G401.6 (cell line): Measurements from ENCODE around the gene COL4A5.
"Not testable (repeated sequence)": the region's sequence is repeated elsewhere in the genome, so short reads cannot be mapped to it uniquely, and the experiment has no call there.

Source experiments
- FAIRE-seq: peaks from 2 replicates; lab custom pipeline; 2012; peaks lifted over from hg19 to GRCh38; lab: Jason Lieb, UNC

Gene COL4A5

GRCh38 chrX:108439426-108439942 is at the start of gene COL4A5:
Gene COL4A5, plus strand, starts transcription at chrX:108439838. Its CDS starts 288 bp downstream, at chrX:108440126.
- no peak for FAIRE-seq

DNA sequence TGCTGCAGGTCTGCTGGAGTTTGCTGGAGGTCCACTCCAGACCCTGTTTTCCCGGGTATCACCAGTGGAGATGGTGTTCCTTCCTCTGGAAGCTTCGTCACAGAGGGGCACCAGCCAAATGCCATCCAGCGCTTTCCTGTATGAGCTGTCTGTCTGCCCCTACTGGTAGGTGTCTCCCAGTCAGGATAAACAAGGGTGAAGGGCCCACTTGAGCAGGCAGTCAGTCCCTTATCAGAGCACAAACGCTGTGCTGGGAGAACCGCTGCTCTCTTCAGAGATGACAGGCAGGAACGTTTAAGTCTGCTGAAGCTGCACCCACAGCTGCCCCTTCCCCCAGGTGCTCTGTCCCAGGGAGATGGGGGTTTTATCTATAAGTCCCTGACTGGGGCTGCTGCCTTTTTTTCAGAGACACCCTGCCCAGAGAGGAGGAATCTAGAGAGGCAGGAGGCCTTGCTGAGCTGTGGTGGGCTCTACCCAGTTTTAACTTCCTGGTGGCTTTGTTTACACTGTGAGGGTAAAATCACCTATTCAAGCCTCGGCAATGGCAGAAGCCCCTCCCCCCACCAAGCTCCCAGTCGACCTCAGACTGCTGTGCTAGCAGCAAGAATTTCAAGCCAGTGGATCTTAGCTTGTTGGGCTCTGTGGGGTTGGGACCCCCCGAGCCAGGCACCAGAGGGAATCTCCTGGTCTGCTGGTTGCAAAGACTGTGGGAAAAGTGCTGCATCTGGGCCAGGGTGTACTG is 48.5 kb upstream of the COL4A5 start:
- FAIRE-seq: not testable (repeated sequence)

- FAIRE-seq: no peak
Measured at GRCh38 chrX:108396188-108396891, 43.3 kb upstream of the COL4A5 start.

DNA sequence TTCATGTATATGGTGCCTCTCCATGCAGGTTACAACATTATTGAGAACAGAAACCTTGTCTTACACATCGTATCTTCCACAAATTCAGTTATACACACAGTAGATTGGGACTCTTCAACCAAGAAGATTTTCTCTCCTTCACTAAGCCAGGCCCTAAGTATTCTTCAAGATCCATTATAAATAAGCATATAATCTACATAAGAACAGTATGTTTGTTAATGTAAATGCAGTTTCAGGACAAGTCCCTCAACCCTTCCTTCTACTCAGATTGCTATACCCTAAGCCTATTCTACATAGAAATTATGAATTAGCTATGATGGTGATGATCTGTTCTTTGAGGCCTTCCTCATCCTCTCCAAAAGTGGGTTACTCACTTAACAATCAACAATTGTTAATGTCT is 42.7 kb upstream of the COL4A5 start:
- FAIRE-seq: no peak

- no peak for FAIRE-seq
Measured at GRCh38 chrX:108397627-108398391, 41.8 kb upstream of the COL4A5 start.

DNA sequence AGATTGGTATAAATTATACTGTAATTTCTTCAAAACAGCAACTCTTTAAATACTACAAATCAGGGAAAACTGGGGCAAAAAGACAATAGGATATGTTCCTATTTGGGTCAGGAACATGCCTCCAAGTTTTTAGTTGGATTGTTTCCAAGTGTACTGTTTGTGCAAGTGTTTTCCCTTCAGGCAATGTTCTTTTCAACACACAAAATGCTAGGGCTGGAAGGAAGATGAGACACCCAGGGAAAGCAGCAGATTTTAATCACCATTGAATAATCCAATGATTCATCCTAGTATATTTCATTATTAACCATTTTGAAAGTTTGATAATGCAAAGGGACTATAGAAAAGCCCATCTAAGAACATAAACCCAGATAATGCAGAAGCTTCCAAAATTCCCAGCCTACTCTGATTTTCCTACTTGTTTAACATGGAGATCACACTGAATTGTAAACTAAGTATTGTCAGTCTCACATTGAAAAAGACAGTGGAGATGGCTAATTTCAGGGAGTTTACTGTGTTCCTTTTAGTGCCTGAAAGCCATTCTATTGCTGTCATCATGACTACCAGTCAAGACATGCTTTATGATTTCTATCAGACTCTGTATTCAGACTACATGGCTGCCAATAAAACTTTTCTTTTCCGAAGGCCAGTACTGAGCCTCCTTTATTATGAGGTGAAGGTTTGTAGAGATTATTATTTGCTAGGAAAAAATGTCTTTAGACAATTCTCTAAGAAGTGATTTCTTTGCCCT is 40.0 kb upstream of the COL4A5 start:
- FAIRE-seq: no peak

GRCh38 chrX:108412783-108413182 is 26.9 kb upstream of the COL4A5 start:
- FAIRE-seq: no peak

DNA sequence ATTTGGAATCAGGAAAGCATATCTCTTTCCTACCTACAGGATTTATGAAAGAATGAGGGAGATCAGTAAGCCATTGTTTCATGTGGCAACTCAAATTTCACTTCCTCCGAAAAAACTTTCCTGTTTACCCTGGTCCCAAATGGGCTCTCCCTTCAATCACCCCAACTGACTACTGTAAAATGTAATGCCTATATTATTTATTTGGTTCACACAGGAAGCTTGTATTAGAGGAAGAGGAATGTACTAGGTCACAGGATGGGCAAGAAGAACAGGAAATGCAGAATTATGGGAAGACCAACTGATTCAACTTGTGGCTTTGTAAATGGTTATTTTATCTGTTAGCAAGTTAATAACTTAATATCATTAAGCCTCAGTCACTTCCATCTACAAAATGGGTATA is 24.5 kb upstream of the COL4A5 start:
- FAIRE-seq: no peak

GRCh38 chrX:108415891-108416290 is 23.7 kb upstream of the COL4A5 start:
- no peak for FAIRE-seq

DNA sequence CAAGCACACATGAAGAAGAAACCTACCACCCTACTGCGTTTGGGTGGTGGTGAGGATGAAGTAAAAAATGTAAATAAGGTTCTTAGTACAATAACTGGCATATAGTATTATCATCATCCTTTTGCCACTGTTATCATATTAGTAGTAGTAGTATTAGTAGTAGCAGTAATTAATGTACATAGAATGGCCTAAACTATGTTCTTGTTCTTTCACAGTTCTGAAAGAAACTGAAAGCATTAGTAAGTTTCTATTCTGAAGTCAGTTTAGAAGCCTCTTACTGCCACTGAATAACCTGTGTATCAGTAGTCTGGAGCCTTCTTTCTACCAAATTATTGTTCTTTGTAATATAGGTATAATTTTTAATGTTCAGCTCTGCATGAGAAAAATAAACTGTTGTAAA is 22.4 kb upstream of the COL4A5 start:
- no peak for FAIRE-seq

DNA sequence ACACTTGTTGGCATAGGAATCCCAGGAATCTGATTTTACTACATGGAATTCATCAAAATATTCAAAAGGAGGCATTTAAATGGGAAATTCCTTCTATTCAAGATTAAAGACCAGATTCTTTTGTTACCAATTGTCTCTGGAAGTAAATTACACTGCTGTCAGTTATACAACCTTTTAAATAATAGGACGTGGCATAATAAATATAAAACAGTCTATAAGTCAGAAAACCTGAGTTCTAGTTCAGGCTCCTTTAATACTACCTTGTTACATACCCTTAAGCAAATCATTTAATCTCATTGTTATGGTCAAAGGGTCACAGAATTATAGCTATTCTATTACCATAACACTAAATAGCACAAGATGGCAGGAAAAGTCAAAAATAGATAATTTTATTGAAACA is 20.2 kb upstream of the COL4A5 start:
- no peak for FAIRE-seq

GRCh38 chrX:108420481-108420880 is 19.2 kb upstream of the COL4A5 start:
- no peak for FAIRE-seq

GRCh38 chrX:108426262-108426661 is 13.4 kb upstream of the COL4A5 start:
- no peak for FAIRE-seq

DNA sequence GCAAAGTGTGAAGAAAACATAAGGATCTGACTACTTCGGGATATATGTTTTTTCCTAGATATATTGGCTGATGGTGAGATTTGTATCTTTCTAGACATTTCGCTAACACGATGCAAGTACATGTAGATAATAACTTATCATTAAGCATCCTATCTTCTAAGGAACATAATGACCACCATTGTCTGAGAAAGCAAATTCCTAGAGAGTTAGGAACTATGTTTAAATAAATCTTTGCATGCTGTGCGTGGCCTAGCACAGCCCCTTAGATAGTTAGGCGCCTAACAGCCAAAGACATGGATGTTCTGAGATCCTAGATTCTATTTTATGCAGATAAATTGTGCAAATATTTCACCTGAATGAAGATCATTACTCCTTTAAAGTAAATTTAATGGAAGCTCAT is 4.4 kb upstream of the COL4A5 start:
- FAIRE-seq: no peak

- no peak for FAIRE-seq
Measured at GRCh38 chrX:108437349-108438109, 2.1 kb upstream of the COL4A5 start.

GRCh38 chrX:108438110-108438623 is 1.5 kb upstream of the COL4A5 start, which contains the start of gene COL4A6:
Gene COL4A6, minus strand, starts transcription at chrX:108438422. Its CDS starts 226 bp downstream, at chrX:108438196.
- FAIRE-seq: no peak

DNA sequence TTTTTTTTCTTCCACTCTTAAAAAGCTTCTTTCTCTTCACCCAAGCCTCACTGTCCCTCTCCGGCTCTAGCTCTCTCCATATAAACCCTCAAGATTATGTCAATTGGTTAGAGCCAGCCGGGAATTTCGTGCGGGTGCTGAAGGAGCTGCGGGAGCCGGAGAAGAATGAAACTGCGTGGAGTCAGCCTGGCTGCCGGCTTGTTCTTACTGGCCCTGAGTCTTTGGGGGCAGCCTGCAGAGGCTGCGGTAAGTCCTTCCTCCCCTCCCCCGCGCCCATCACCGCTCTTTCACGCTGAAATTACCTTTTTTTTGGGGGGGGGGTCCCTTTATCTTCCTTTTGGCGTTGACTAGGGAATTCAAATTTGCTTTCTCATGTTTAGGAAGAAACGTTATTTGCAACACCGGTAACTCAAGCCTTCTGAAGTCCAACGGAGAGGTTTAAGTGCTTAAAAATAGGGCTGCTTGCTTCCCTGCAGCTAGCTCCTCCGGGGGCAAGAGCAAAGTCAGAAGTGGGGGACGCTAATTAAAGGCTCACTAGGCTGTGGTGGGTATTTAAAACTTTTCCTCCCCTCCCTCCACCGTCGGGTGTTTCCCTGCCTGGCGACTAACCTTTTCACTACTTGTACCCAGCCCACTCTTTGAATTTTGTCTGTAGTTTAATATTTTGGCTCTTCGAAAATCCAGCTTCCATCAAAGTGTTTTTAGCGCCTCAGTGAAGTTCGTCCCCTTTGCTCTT is 491 bp downstream of the COL4A5 start:
- no peak for FAIRE-seq

- FAIRE-seq: no peak
Measured at GRCh38 chrX:108442901-108443464, 3.3 kb downstream of the COL4A5 start.

- FAIRE-seq: no peak
Measured at GRCh38 chrX:108447303-108447702, 7.7 kb downstream of the COL4A5 start.

DNA sequence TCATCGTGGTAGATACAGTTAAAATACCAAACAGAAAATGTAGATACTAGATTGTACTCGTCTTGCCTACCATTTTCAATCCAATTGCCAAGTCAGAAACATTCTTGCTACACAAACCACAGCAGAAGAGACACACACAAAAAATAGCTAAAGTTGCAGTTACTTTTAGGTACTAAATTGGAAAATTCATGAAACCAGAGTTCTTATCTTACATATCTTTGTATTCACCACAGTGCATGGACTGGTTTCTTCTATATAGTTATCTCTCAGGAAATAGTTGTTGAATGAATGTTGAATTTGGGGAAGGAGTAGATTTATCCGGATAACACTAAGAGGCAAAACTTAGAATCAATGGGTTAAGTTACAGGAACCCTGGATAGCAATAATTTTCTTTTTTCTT is 14.2 kb downstream of the COL4A5 start:
- no peak for FAIRE-seq
